HEK293 (cell line): ENCODE results near the gene CKB.

Experiments
- BCL11B ChIP-seq: fragments of 450-650 bp; formaldehyde crosslinking; IDR thresholded peaks from 2 replicates; pipeline ENCODE4 v1.5.1; 2016; ENCODE audit warnings: low read depth, missing biosample characterization, missing genetic modification characterization
- GFI1B ChIP-seq: fragments of 450-650 bp; formaldehyde crosslinking; IDR thresholded peaks from 2 replicates; pipeline ENCODE4 v1.5.1; 2016; ENCODE audit warnings: missing biosample characterization, missing genetic modification characterization
- GLI4 ChIP-seq: fragments of 450-650 bp; formaldehyde crosslinking; IDR thresholded peaks from 2 replicates; pipeline ENCODE4 v1.5.1; 2016; ENCODE audit warnings: missing biosample characterization, missing genetic modification characterization
- HOXD13 ChIP-seq: sonication (generic); formaldehyde crosslinking; IDR thresholded peaks from 2 replicates; pipeline ENCODE4 v1.8.0; 2022; ENCODE audit warnings: missing genetic modification reagents, borderline replicate concordance
- KLF9 ChIP-seq: fragments of 450-650 bp; formaldehyde crosslinking; IDR thresholded peaks from 2 replicates; pipeline ENCODE4 v1.5.1; 2016; ENCODE audit warnings: missing biosample characterization, missing genetic modification characterization, low read depth
- PRDM1 ChIP-seq: fragments of 450-650 bp; formaldehyde crosslinking; IDR thresholded peaks from 2 replicates; pipeline ENCODE4; 2016; ENCODE audit warnings: missing biosample characterization, missing genetic modification characterization
- SCRT1 ChIP-seq: fragments of 450-650 bp; formaldehyde crosslinking; IDR thresholded peaks from 2 replicates; pipeline ENCODE4 v1.5.1; 2016; ENCODE audit warnings: missing biosample characterization, missing genetic modification characterization, borderline replicate concordance
- SP3 ChIP-seq: fragments of 450-650 bp; formaldehyde crosslinking; IDR thresholded peaks from 2 replicates; pipeline ENCODE4 v1.5.1; 2016; ENCODE audit warnings: missing biosample characterization, missing genetic modification characterization
- TCF7L2 ChIP-seq: IDR thresholded peaks from 2 replicates; pipeline ENCODE4 v1.6.1; 2011; ENCODE audit warnings: low read depth, mild to moderate bottlenecking, inconsistent platforms, low read length, moderate library complexity, borderline replicate concordance
- ZBTB20 ChIP-seq: fragments of 450-650 bp; formaldehyde crosslinking; IDR thresholded peaks from 2 replicates; pipeline ENCODE4 v1.5.1; 2016; ENCODE audit warnings: missing biosample characterization, missing genetic modification characterization
- ZBTB44 ChIP-seq: fragments of 450-650 bp; IDR thresholded peaks from 2 replicates; pipeline ENCODE4 v1.5.1; 2018; ENCODE audit warnings: missing biosample characterization, mild to moderate bottlenecking, missing genetic modification characterization
- ZBTB48 ChIP-seq: fragments of 450-650 bp; formaldehyde crosslinking; IDR thresholded peaks from 2 replicates; pipeline ENCODE4 v1.5.1; 2016; ENCODE audit warnings: missing biosample characterization, missing genetic modification characterization
- ZBTB7A ChIP-seq: fragments of 450-650 bp; formaldehyde crosslinking; IDR thresholded peaks from 2 replicates; pipeline ENCODE4 v1.5.1; 2016; ENCODE audit warnings: low read depth, missing biosample characterization, missing genetic modification characterization
- ZBTB8A ChIP-seq: fragments of 450-650 bp; formaldehyde crosslinking; IDR thresholded peaks from 2 replicates; pipeline ENCODE4 v1.5.1; 2016; ENCODE audit warnings: missing biosample characterization, missing genetic modification characterization
- ZNF132 ChIP-seq: fragments of 450-650 bp; formaldehyde crosslinking; IDR thresholded peaks from 2 replicates; pipeline ENCODE4 v1.5.1; 2017; ENCODE audit warnings: missing biosample characterization, missing genetic modification characterization, borderline replicate concordance
- ZNF146 ChIP-seq: fragments of 450-650 bp; formaldehyde crosslinking; IDR thresholded peaks from 2 replicates; pipeline ENCODE4 v1.5.1; 2016; ENCODE audit warnings: missing biosample characterization, missing genetic modification characterization
- ZNF24 ChIP-seq: fragments of 450-650 bp; formaldehyde crosslinking; IDR thresholded peaks from 2 replicates; pipeline ENCODE4 v1.5.1; 2016; ENCODE audit warnings: missing biosample characterization, missing genetic modification characterization
- ZNF280C ChIP-seq: fragments of 450-650 bp; formaldehyde crosslinking; IDR thresholded peaks from 2 replicates; pipeline ENCODE4 v1.5.1; 2016; ENCODE audit warnings: missing biosample characterization, missing genetic modification characterization
- ZNF350 ChIP-seq: fragments of 450-650 bp; formaldehyde crosslinking; IDR thresholded peaks from 2 replicates; pipeline ENCODE4 v1.5.0; 2017; ENCODE audit warnings: missing biosample characterization, mild to moderate bottlenecking, missing genetic modification characterization
- ZNF394 ChIP-seq: fragments of 450-650 bp; formaldehyde crosslinking; IDR thresholded peaks from 2 replicates; pipeline ENCODE4 v1.5.1; 2016; ENCODE audit warnings: missing biosample characterization, missing genetic modification characterization, mild to moderate bottlenecking, moderate library complexity, borderline replicate concordance
- ZNF423 ChIP-seq: fragments of 450-650 bp; formaldehyde crosslinking; IDR thresholded peaks from 2 replicates; pipeline ENCODE4 v1.5.1; 2016; ENCODE audit warnings: missing biosample characterization, missing genetic modification characterization
- ZNF449 ChIP-seq: fragments of 450-650 bp; formaldehyde crosslinking; IDR thresholded peaks from 2 replicates; pipeline ENCODE4 v1.5.1; 2017; ENCODE audit warnings: missing biosample characterization, mild to moderate bottlenecking, missing genetic modification characterization, moderate library complexity
- ZNF488 ChIP-seq: fragments of 450-650 bp; formaldehyde crosslinking; IDR thresholded peaks from 2 replicates; pipeline ENCODE4 v1.5.1; 2016; ENCODE audit warnings: missing biosample characterization, missing genetic modification characterization
- ZNF513 ChIP-seq: fragments of 450-650 bp; IDR thresholded peaks from 2 replicates; pipeline ENCODE4 v1.5.1; 2018; ENCODE audit warnings: missing biosample characterization, missing genetic modification characterization
- ZNF571 ChIP-seq: fragments of 450-650 bp; formaldehyde crosslinking; IDR thresholded peaks from 2 replicates; pipeline ENCODE4 v1.5.0; 2017; ENCODE audit warnings: missing biosample characterization, missing genetic modification characterization
- ZNF600 ChIP-seq: fragments of 450-650 bp; formaldehyde crosslinking; IDR thresholded peaks from 2 replicates; pipeline ENCODE4 v1.5.1; 2016; ENCODE audit warnings: missing biosample characterization, missing genetic modification characterization
- ZNF626 ChIP-seq: fragments of 450-650 bp; sonication (Bioruptor Pico); formaldehyde crosslinking; IDR thresholded peaks from 2 replicates; pipeline ENCODE4 v1.5.1; 2018; ENCODE audit warnings: missing biosample characterization, missing genetic modification characterization, inconsistent platforms
- ZNF664 ChIP-seq: fragments of 450-650 bp; formaldehyde crosslinking; IDR thresholded peaks from 2 replicates; pipeline ENCODE4 v1.5.1; 2016; ENCODE audit warnings: missing biosample characterization, missing genetic modification characterization
- ZNF670 ChIP-seq: fragments of 450-650 bp; formaldehyde crosslinking; IDR thresholded peaks from 2 replicates; pipeline ENCODE4 v1.5.1; 2016; ENCODE audit warnings: missing biosample characterization, missing genetic modification characterization, low read depth
- ZNF692 ChIP-seq: fragments of 450-650 bp; formaldehyde crosslinking; IDR thresholded peaks from 2 replicates; pipeline ENCODE4 v1.5.1; 2016; ENCODE audit warnings: missing biosample characterization, missing genetic modification characterization
- ZNF76 ChIP-seq: fragments of 450-650 bp; formaldehyde crosslinking; IDR thresholded peaks from 2 replicates; pipeline ENCODE4; 2016; ENCODE audit warnings: low read depth, missing biosample characterization, missing genetic modification characterization, borderline replicate concordance
- ZNF776 ChIP-seq: fragments of 450-650 bp; formaldehyde crosslinking; IDR thresholded peaks from 2 replicates; pipeline ENCODE4 v1.5.0; 2017; ENCODE audit warnings: missing biosample characterization, missing genetic modification characterization, borderline replicate concordance
- ZNF785 ChIP-seq: fragments of 450-650 bp; formaldehyde crosslinking; IDR thresholded peaks from 2 replicates; pipeline ENCODE4 v1.5.1; 2016; ENCODE audit warnings: missing biosample characterization, missing genetic modification characterization
- ZSCAN16 ChIP-seq: fragments of 450-650 bp; formaldehyde crosslinking; IDR thresholded peaks from 2 replicates; pipeline ENCODE4 v1.5.1; 2016; ENCODE audit warnings: missing biosample characterization, missing genetic modification characterization

The CKB gene

GRCh38 chr14:103562179-103562428 is 39.5 kb upstream of the CKB start (continued):
- TF ChIP-seq ZNF76 (tag by site-specific recombination) (no peak), ZBTB7A (tag by site-specific recombination) (no peak), ZSCAN16 (tag by site-specific recombination) (no peak), ZNF423 (tag by site-specific recombination) (no peak), ZNF600 (tag by site-specific recombination) (no peak), SP3 (0 out of 2 replicates have a peak, but pooled peaks have one; percentile 3), ZBTB44 (tag by site-specific recombination) (no peak), ZNF132 (tag by site-specific recombination) (no peak), ZNF776 (tag by site-specific recombination) (no peak), KLF9 (tag by site-specific recombination) (0 out of 2 replicates have a peak, but pooled peaks have one; percentile 3), ZNF513 (tag by site-specific recombination) (no peak), ZNF350 (tag by site-specific recombination) (no peak), ZNF785 (tag by site-specific recombination) (no peak), ZBTB8A (tag by site-specific recombination) (peak; percentile 86), PRDM1 (tag by site-specific recombination) (no peak), SCRT1 (tag by site-specific recombination) (no peak), ZNF692 (tag by site-specific recombination) (peak; percentile 40; the same call in 1 of the 2 replicates), ZNF394 (tag by site-specific recombination) (no peak), TCF7L2 (no peak), ZNF146 (tag by site-specific recombination) (no peak), ZNF24 (no peak), ZNF488 (tag by site-specific recombination) (no peak), ZBTB48 (tag by site-specific recombination) (0 out of 2 replicates have a peak, but pooled peaks have one; percentile 19), HOXD13 (CRISPR knock-in tag) (no peak), GFI1B (tag by site-specific recombination) (no peak), ZNF670 (tag by site-specific recombination) (no peak), ZNF626 (tag by site-specific recombination) (no peak), GLI4 (tag by site-specific recombination) (no peak), ZNF280C (no peak), ZNF449 (tag by site-specific recombination) (no peak), ZNF571 (tag by site-specific recombination) (no peak), ZBTB20 (tag by site-specific recombination) (peak; percentile 78; the same call in 1 of the 2 replicates), BCL11B (no peak; the same call in 1 of the 2 replicates), ZNF664 (tag by site-specific recombination) (no peak)
